Activated CD8-positive, alpha-beta T cell treated with anti-CD3 and anti-CD28 coated beads for 36 hours (primary cell): Measurements from ENCODE around the gene HES3. TPM values are rescaled to one million over a fixed set of nuclear protein-coding genes. Genes with fewer than 3 reads are reported as not detected.
A peak's percentile ranks its signal among the peaks of the same experiment; 100 is the strongest.

Source experiments
- ATAC-seq: fragments of 200-7000 bp; cut with Tn5 transposase; one replicate; pipeline ENCODE4 v1.10.0; 2021; ENCODE audit warnings: mild to moderate bottlenecking, moderate library complexity
- CTCF ChIA-PET: fragments of 350-600 bp; sonication (Branson Sonifier 250); formaldehyde crosslinking; loops from one replicate; lab custom pipeline; 2021; ENCODE audit warnings: antibody characterized with exemption; lab: Charles Lee
- POLR2A ChIA-PET: fragments of 350-600 bp; sonication (Branson Sonifier 250); formaldehyde crosslinking; loops from one replicate; lab custom pipeline; 2021; ENCODE audit warnings: antibody characterized with exemption; lab: Charles Lee
- DNase-seq: peaks from one replicate; pipeline ENCODE4 v3.0.0-alpha.2; 2020
- H3K27ac Mint-ChIP-seq: one replicate; pipeline ENCODE4 v1.8.0; 2021; ENCODE audit warnings: mild to moderate bottlenecking, mixed read lengths
- H3K27me3 Mint-ChIP-seq: one replicate; pipeline ENCODE4 v1.8.0; 2021; ENCODE audit warnings: mixed read lengths
- H3K36me3 Mint-ChIP-seq: one replicate; pipeline ENCODE4 v1.8.0; 2021; ENCODE audit warnings: low read depth, mixed read lengths
- H3K4me1 Mint-ChIP-seq: one replicate; pipeline ENCODE4 v1.8.0; 2021; ENCODE audit warnings: low read depth, mixed read lengths
- H3K4me3 Mint-ChIP-seq: one replicate; pipeline ENCODE4 v1.8.0; 2021; ENCODE audit warnings: mild to moderate bottlenecking, moderate library complexity, mixed read lengths
- H3K9me3 Mint-ChIP-seq: one replicate; pipeline ENCODE4 v1.8.0; 2021; ENCODE audit warnings: mixed read lengths
- CTCF ChIP-seq: fragments of 200-600 bp; IDR thresholded peaks from one replicate; pipeline ENCODE4 v1.8.0; 2022; ENCODE audit warnings: antibody characterized with exemption, mild to moderate bottlenecking
- intact Hi-C: fragments of 100-400 bp; cut with micrococcal nuclease; formaldehyde crosslinking; loops from one replicate; pipeline ENCODE4 v1.10.0; 2022
- total RNA-seq, 2 experiments: library from RNA; stranded (reverse); gene quantifications; one replicate each; pipeline ENCODE4 v1.2.3, GENCODE V29; 2021

HES3 gene
- total RNA-seq, 2 experiments from 2014 or later: not detected

DNA sequence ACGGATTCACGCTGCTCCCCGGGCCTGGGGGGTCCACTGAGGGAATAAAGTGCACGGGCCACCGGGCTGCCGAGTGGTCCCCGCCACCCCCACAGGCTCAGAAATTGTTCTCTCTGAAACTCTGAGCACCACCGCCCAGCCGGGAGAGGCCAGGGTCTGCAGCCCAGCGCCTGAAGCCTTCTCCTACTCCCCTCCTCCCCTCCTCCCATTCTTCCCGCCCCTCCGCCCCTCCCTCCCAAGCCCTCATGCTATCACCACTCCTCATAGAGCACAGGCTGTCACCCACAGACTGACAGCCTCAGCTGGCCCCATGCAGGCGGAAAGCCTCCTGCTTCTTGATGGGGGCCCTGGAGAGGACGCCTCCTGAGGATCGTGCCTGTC, 17.6 kb downstream of the HES3 start:
- ATAC-seq: no peak
- H3K27me3 Mint-ChIP-seq: peaks cover 16% of the 10 kb centered on the region
- CTCF ChIA-PET: interaction anchor here (1.3 to 2.2 kb wide), 2 partner anchors 15 to 26 kb away, joined by 3 to 13 read pairs; no protein-coding TSS in a partner anchor
- TF ChIP-seq CTCF: no peak
- POLR2A ChIA-PET: interaction anchor here (1.4 kb wide), 1 partner anchor 17 kb away, joined by 4 read pairs; no protein-coding TSS in a partner anchor
- intact Hi-C loops: no loop called here
- H3K4me1 Mint-ChIP-seq: peaks cover 4% of the 10 kb centered on the region
- H3K27ac Mint-ChIP-seq: no peak overlapping the region
- H3K9me3 Mint-ChIP-seq: no peaks in the 10 kb centered on the region
- no peak for DNase-seq
- H3K36me3 Mint-ChIP-seq: no peaks in the 10 kb centered on the region
- peak overlapping the region; percentile 33 for H3K4me3 Mint-ChIP-seq

DNA sequence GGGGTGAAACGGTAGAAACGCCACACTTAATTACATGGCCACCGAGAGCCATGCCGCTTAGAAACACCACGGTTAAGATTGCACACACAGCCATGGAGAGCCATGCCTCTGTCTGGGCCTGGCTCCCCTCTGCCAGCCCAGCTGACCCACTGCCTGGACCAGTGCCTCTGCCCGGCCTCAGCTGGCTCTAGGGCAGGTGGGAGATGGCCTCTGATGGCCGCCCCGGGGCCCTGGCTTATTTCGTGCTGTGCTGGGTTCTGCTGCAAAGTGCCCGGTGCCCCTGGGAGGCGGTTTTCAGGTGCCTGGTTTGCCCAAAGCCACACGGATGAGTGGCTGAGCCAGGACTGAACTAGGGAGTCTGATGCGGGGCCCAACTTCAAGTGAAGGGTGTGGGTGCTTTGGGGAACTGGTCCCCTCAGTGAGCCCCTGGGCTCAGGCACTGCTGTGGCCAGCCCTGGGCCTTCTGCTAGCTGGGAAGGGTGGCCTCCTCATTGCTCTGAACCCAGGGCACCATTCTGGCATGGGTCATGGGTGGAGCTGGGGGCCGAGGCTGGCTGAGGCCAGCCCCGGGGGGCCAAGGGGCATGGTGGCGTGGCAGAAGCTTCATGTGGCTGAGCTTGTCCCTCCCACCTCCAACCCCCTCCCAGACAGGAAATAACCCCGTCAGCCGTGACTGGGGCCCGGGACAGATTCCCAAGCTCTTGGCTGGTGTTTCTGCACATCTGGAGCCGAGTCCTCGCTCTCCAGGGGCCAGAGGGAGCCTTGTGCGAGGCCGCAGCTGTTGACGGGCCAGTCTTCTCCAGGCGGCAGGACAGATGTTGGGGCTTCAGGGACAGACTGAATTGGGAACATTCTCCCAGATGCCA, 18.8 kb downstream of the HES3 start:
- H3K9me3 Mint-ChIP-seq: no peaks in the 10 kb centered on the region
- POLR2A ChIA-PET: interaction anchor here (0.6 to 1.4 kb wide), 2 partner anchors 15 to 436 kb away, joined by 4 read pairs; no protein-coding TSS in a partner anchor
- ATAC-seq (no peak), DNase-seq (no peak)
- H3K27me3 Mint-ChIP-seq: peaks cover 16% of the 10 kb centered on the region
- intact Hi-C loops: no loop called here
- no peaks in the 10 kb centered on the region for H3K36me3 Mint-ChIP-seq
- no peak overlapping the region for H3K4me3 Mint-ChIP-seq
- H3K4me1 Mint-ChIP-seq: peaks cover 4% of the 10 kb centered on the region
- CTCF ChIA-PET: interaction anchor here (0.9 to 2.2 kb wide), 2 partner anchors 12 to 16 kb away, joined by 3 to 13 read pairs; no protein-coding TSS in a partner anchor
- TF ChIP-seq CTCF: no peak
- H3K27ac Mint-ChIP-seq: no peak overlapping the region

GRCh38 chr1:6263716-6264115, 19.7 kb downstream of the HES3 start:
- CTCF ChIA-PET: no interaction called here
- Mint-ChIP-seq H3K27me3 (peaks cover 16% of the 10 kb centered on the region), H3K4me1 (peaks cover 4% of the 10 kb centered on the region), H3K27ac (no peak overlapping the region), H3K9me3 (no peaks in the 10 kb centered on the region), H3K4me3 (no peak overlapping the region), H3K36me3 (no peaks in the 10 kb centered on the region)
- intact Hi-C loops: no loop called here
- POLR2A ChIA-PET: no interaction called here
- DNase-seq: no peak
- ATAC-seq: no peak
- no peak for TF ChIP-seq CTCF

DNA sequence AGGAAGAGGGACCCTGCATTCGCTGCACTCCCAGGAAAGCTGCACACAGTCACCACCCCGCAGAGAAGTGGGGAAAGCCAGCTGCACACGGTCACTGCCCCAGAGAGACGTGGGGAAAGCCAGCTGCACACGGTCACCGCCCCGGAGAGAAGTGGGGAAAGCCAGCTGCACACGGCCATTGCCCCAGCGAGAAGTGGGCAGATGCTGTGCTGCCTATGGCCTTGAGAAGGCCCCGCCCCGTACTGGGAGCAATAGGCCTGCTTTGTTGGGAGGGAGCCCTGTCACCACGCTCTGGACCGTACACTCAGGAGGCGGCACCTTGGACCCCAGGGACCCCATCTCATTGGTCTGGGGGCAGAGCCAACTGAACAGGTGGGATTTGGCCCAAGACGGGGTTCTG, 21.2 kb downstream of the HES3 start:
- CTCF ChIA-PET: interaction anchor here (1.3 kb wide), 1 partner anchor 19 kb away, joined by 4 read pairs; no protein-coding TSS in a partner anchor
- no peak overlapping the region for H3K4me3 Mint-ChIP-seq
- no peak for TF ChIP-seq CTCF
- H3K4me1 Mint-ChIP-seq: no peaks in the 10 kb centered on the region
- no peak for ATAC-seq
- peaks cover 7% of the 10 kb centered on the region for H3K27me3 Mint-ChIP-seq
- no peaks in the 10 kb centered on the region for H3K36me3 Mint-ChIP-seq
- POLR2A ChIA-PET: no interaction called here
- no peaks in the 10 kb centered on the region for H3K9me3 Mint-ChIP-seq
- intact Hi-C loops: no loop called here
- DNase-seq: no peak
- no peak overlapping the region for H3K27ac Mint-ChIP-seq

- H3K4me3 Mint-ChIP-seq: no peak overlapping the region
- H3K27me3 Mint-ChIP-seq: peaks cover 4% of the 10 kb centered on the region
- DNase-seq (no peak), ATAC-seq (no peak)
- H3K4me1 Mint-ChIP-seq: no peaks in the 10 kb centered on the region
- TF ChIP-seq CTCF: no peak
- no peaks in the 10 kb centered on the region for H3K36me3 Mint-ChIP-seq
- ChIA-PET POLR2A (no interaction called here), CTCF (interaction anchor here (0.7 to 2.1 kb wide), 2 partner anchors 20 to 113 kb away, joined by 3 to 9 read pairs; no protein-coding TSS in a partner anchor)
- no peaks in the 10 kb centered on the region for H3K9me3 Mint-ChIP-seq
- H3K27ac Mint-ChIP-seq: no peak overlapping the region
- intact Hi-C loops: no loop called here
Measured at GRCh38 chr1:6266641-6267040, 22.7 kb downstream of the HES3 start.
